K562 (cell line): ENCODE results near the gene TP53TG5. TPM values are rescaled to one million over a fixed set of nuclear protein-coding genes. Genes with fewer than 3 reads are reported as not detected.

Source experiments
- ARID1B ChIP-seq: fragments of 450-650 bp; IDR thresholded peaks from 2 replicates; pipeline ENCODE4 v1.6.1; 2016; ENCODE audit warnings: antibody characterized with exemption, mild to moderate bottlenecking, inconsistent platforms
- ATF2 ChIP-seq: sonication (generic); formaldehyde crosslinking; IDR thresholded peaks from 2 replicates; pipeline ENCODE4 v1.8.1; 2022; ENCODE audit warnings: missing genetic modification reagents
- BHLHE40 ChIP-seq: IDR thresholded peaks from 2 replicates; pipeline ENCODE4 v1.6.1; 2011; ENCODE audit warnings: low read length, improper control_type of control experiment
- C11orf30 ChIP-seq: fragments of 450-650 bp; IDR thresholded peaks from 2 replicates; pipeline ENCODE4 v1.6.1; 2016; ENCODE audit warnings: low read depth, mild to moderate bottlenecking
- CSDE1 ChIP-seq, 2 experiments: fragments of 450-650 bp; IDR thresholded peaks; 2 replicates each; pipeline ENCODE4 v1.6.1; 2016; ENCODE audit warnings: mild to moderate bottlenecking in 1 of 2
- ELF4 ChIP-seq: fragments of 450-650 bp; formaldehyde crosslinking; IDR thresholded peaks from 2 replicates; pipeline ENCODE4 v1.4.0; 2022; ENCODE audit warnings: missing genetic modification characterization
- MYC ChIP-seq, 2 experiments: fragments of 250-450 bp in 1 of 2; sonication (Bioruptor Pico) in 1 of 2; IDR thresholded peaks; 2 replicates each; pipeline versions ENCODE4 v1.5.1 to v1.6.1; 2012 to 2021; ENCODE audit warnings: low read depth in 2 of 2, borderline replicate concordance in 1 of 2, improper control_type of control experiment in 1 of 2, low read length in 1 of 2, mild to moderate bottlenecking in 1 of 2, moderate library complexity in 1 of 2
- OTX1 ChIP-seq: fragments of 450-650 bp; formaldehyde crosslinking; IDR thresholded peaks from 2 replicates; pipeline ENCODE4 v1.4.0; 2022; ENCODE audit warnings: mild to moderate bottlenecking
- RB1 ChIP-seq: fragments of 450-650 bp; IDR thresholded peaks from 2 replicates; pipeline ENCODE4 v1.6.1; 2017; ENCODE audit warnings: low read depth, mild to moderate bottlenecking
- YY1 ChIP-seq, 3 experiments: IDR thresholded peaks; 2 replicates each; pipeline ENCODE4 v1.6.1; 2011; ENCODE audit warnings: low read length in 2 of 3, mild to moderate bottlenecking in 2 of 3, moderate library complexity in 2 of 3, borderline replicate concordance in 1 of 3, control low read depth in 1 of 3, low read depth in 1 of 3; ENCODE audit not compliant: insufficient read depth in 3 of 3, insufficient replicate concordance in 2 of 3, control insufficient read depth in 1 of 3, insufficient read length in 1 of 3; ENCODE audit errors: extremely low read depth in 1 of 3
- ZBED1 ChIP-seq: IDR thresholded peaks from 2 replicates; pipeline ENCODE4 v1.6.1; 2014
- ZC3H4 ChIP-seq: sonication (generic); formaldehyde crosslinking; IDR thresholded peaks from 2 replicates; pipeline ENCODE4 v1.9.0; 2021; ENCODE audit warnings: missing genetic modification reagents, borderline replicate concordance
- ZNF239 ChIP-seq: fragments of 250-450 bp; sonication (Bioruptor Pico); IDR thresholded peaks from 2 replicates; pipeline ENCODE4 v1.4.0; 2020; ENCODE audit warnings: mild to moderate bottlenecking
- ZNF436 ChIP-seq: fragments of 250-450, 450-650 bp; sonication (Bioruptor Pico); formaldehyde crosslinking; IDR thresholded peaks from 2 replicates; pipeline ENCODE4 v1.7.0; 2020; ENCODE audit warnings: mild to moderate bottlenecking
- ZNF764 ChIP-seq: fragments of 250-450 bp; sonication (Bioruptor Pico); IDR thresholded peaks from 2 replicates; pipeline ENCODE4 v1.4.0; 2020; ENCODE audit warnings: low read depth, mild to moderate bottlenecking, moderate library complexity
- polyA plus RNA-seq, 8 experiments: library from polyadenylated mRNA; depleted of rRNA in 4 of 8; stranded (reverse) in 5 of 8; unstranded in 3 of 8; fragments of >200 nt; fragmentation: Nextera tagmentation in 2 of 8; fragmentation: Illumina TruSeq in 1 of 8; extraction: Ambion mirVana in 2 of 8; extraction: Trizol in 1 of 8; gene quantifications; 2 replicates each; pipeline versions ENCODE4 v1.2.1 to v1.2.3, GENCODE V29; 2011 to 2014; ENCODE audit warnings: inconsistent platforms in 1 of 8, missing spikeins in 1 of 8
- total RNA-seq, 7 experiments: library from RNA; depleted of rRNA in 6 of 7; stranded (reverse); fragments of >200 nt in 6 of 7; fragmentation: Illumina TruSeq in 2 of 7; extraction: Trizol in 2 of 7; gene quantifications; 2 replicates each; pipeline versions ENCODE4 v1.2.1 to v1.2.3, GENCODE V29; 2011 to 2021; ENCODE audit warnings: low replicate concordance in 1 of 7
- TF ChIP-seq, protein P1 (sequence below): fragments of 450-650 bp; IDR thresholded peaks from one replicate; pipeline ENCODE4 v1.6.1; 2018; ENCODE audit warnings: mild to moderate bottlenecking, moderate library complexity; ENCODE audit not compliant: partially characterized antibody
- TF ChIP-seq, protein P2 (sequence below): fragments of 250-450 bp; sonication (Bioruptor Pico); IDR thresholded peaks from 2 replicates; pipeline ENCODE4 v1.5.0; 2020; ENCODE audit warnings: mild to moderate bottlenecking
- TF ChIP-seq, protein P3 (sequence below): fragments of 250-450 bp; sonication (Bioruptor Pico); IDR thresholded peaks from 2 replicates; pipeline ENCODE4 v1.8.0; 2022; ENCODE audit warnings: moderate library complexity, mild to moderate bottlenecking, inconsistent platforms

Gene TP53TG5
- total and polyA plus RNA-seq, 9 of the 15 experiments (the other 6 are each of a cell fraction or from before 2014, with no cell fraction given), result 0.04 to 0.05 (median 0.04) TPM; not detected in 6

GRCh38 chr20:45358282-45359068, 19.6 kb downstream of the TP53TG5 start (continued):
- no peak for TF ChIP-seq ATF2 (CRISPR knock-in tag)
- TF ChIP-seq MYC (IDR thresholded peaks at IDR 0.05; ENCODE audit: low read depth, low read length), result peak; percentile 70
- TF ChIP-seq MYC (CRISPR knock-in tag; IDR thresholded peaks at IDR 0.05; ENCODE audit: borderline replicate concordance, low read depth), result no peak
- no peak for TF ChIP-seq ZBED1
- TF ChIP-seq YY1 (IDR thresholded peaks at IDR 0.05; ENCODE audit: borderline replicate concordance in 1 of 3, control insufficient read depth in 1 of 3, extremely low read depth in 1 of 3, insufficient read depth in 3 of 3, insufficient read length in 1 of 3, insufficient replicate concordance in 2 of 3, low read depth in 1 of 3, low read length in 2 of 3), result no peak
- TF ChIP-seq CSDE1 (IDR thresholded peaks at IDR 0.05), result no peak
- no peak for TF ChIP-seq C11orf30
- TF ChIP-seq ARID1B, result no peak
- no peak for TF ChIP-seq ZC3H4
- no peak for TF ChIP-seq ZNF436 (CRISPR knock-in tag)
- no peak for TF ChIP-seq ZNF764 (CRISPR knock-in tag)
- TF ChIP-seq, protein P1, sequence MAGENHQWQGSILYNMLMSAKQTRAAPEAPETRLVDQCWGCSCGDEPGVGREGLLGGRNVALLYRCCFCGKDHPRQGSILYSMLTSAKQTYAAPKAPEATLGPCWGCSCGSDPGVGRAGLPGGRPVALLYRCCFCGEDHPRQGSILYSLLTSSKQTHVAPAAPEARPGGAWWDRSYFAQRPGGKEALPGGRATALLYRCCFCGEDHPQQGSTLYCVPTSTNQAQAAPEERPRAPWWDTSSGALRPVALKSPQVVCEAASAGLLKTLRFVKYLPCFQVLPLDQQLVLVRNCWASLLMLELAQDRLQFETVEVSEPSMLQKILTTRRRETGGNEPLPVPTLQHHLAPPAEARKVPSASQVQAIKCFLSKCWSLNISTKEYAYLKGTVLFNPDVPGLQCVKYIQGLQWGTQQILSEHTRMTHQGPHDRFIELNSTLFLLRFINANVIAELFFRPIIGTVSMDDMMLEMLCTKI, result no peak
- TF ChIP-seq ELF4 (CRISPR knock-in tag), result 0 out of 2 replicates have a peak, but pooled peaks have one; percentile 55
- TF ChIP-seq BHLHE40, result peak; percentile 36; the same call in 1 of the 2 replicates
- TF ChIP-seq, protein P2, sequence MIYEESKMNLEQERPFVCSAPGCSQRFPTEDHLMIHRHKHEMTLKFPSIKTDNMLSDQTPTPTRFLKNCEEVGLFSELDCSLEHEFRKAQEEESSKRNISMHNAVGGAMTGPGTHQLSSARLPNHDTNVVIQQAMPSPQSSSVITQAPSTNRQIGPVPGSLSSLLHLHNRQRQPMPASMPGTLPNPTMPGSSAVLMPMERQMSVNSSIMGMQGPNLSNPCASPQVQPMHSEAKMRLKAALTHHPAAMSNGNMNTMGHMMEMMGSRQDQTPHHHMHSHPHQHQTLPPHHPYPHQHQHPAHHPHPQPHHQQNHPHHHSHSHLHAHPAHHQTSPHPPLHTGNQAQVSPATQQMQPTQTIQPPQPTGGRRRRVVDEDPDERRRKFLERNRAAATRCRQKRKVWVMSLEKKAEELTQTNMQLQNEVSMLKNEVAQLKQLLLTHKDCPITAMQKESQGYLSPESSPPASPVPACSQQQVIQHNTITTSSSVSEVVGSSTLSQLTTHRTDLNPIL, result no peak
- peak; percentile 13; the same call in 1 of the 2 replicates for TF ChIP-seq ZNF239 (CRISPR knock-in tag)
- TF ChIP-seq, protein P3, sequence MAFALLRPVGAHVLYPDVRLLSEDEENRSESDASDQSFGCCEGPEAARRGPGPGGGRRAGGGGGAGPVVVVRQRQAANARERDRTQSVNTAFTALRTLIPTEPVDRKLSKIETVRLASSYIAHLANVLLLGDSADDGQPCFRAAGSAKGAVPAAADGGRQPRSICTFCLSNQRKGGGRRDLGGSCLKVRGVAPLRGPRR, result no peak
- no peak for TF ChIP-seq RB1
- TF ChIP-seq OTX1 (CRISPR knock-in tag), result peak; percentile 50; the same call in 1 of the 2 replicates
